H9 (cell line): ENCODE measurements around the gene TH. TPM values are rescaled to one million over a fixed set of nuclear protein-coding genes. Genes with fewer than 3 reads are reported as not detected.

Experiments
- DNase-seq: peaks from one replicate; pipeline ENCODE4 v3.0.0-alpha.2; 2017
- H2AFZ ChIP-seq: one replicate; pipeline ENCODE4 v1.6.1; 2013; ENCODE audit warnings: mild to moderate bottlenecking, low read length, control low read depth, moderate library complexity
- H2AK5ac ChIP-seq: 2 replicates; pipeline ENCODE4 v1.6.1; 2013; ENCODE audit warnings: low read length, control low read depth, mixed read lengths; ENCODE audit not compliant: insufficient read length
- H2BK120ac ChIP-seq: one replicate; pipeline ENCODE4 v1.6.1; 2013; ENCODE audit warnings: low read depth, mild to moderate bottlenecking, low read length, control low read depth, inconsistent platforms; ENCODE audit not compliant: poor library complexity, severe bottlenecking
- H2BK12ac ChIP-seq: 2 replicates; pipeline ENCODE4 v1.6.1; 2013; ENCODE audit warnings: low read length, control low read depth, mixed read lengths, low read depth; ENCODE audit not compliant: insufficient read length
- H2BK15ac ChIP-seq: 2 replicates; pipeline ENCODE4 v1.6.1; 2013; ENCODE audit warnings: low read depth, low read length, control low read depth
- H2BK20ac ChIP-seq: one replicate; pipeline ENCODE4 v1.6.1; 2013; ENCODE audit warnings: low read depth, mild to moderate bottlenecking, low read length, control low read depth, inconsistent platforms; ENCODE audit not compliant: poor library complexity, severe bottlenecking
- H2BK5ac ChIP-seq: 2 replicates; pipeline ENCODE4 v1.6.1; 2013; ENCODE audit warnings: low read length, control low read depth, mixed read lengths; ENCODE audit not compliant: insufficient read length
- H3K14ac ChIP-seq: 2 replicates; pipeline ENCODE4 v1.6.1; 2013; ENCODE audit warnings: low read length, control low read depth; ENCODE audit not compliant: insufficient read depth
- H3K18ac ChIP-seq: 2 replicates; pipeline ENCODE4 v1.6.1; 2013; ENCODE audit warnings: low read depth, mild to moderate bottlenecking, mixed read lengths, low read length, control low read depth; ENCODE audit not compliant: insufficient read length
- H3K23ac ChIP-seq: 2 replicates; pipeline ENCODE4 v1.6.1; 2013; ENCODE audit warnings: low read length, control low read depth, mixed read lengths, low read depth; ENCODE audit not compliant: insufficient read length
- H3K23me2 ChIP-seq: 2 replicates; pipeline ENCODE4 v1.6.1; 2013; ENCODE audit warnings: low read depth, mild to moderate bottlenecking, mixed read lengths, low read length, control low read depth; ENCODE audit not compliant: insufficient read length, poor library complexity, severe bottlenecking
- H3K27ac ChIP-seq: 2 replicates; pipeline ENCODE4 v1.5.1; 2013; ENCODE audit warnings: low read length, control low read depth, mixed read lengths, low read depth; ENCODE audit not compliant: insufficient read length
- H3K27me3 ChIP-seq: 2 replicates; pipeline ENCODE4 v1.6.1; 2013; ENCODE audit warnings: low read length, control low read depth, inconsistent platforms; ENCODE audit not compliant: insufficient read depth
- H3K4ac ChIP-seq: 2 replicates; pipeline ENCODE4 v1.6.1; 2013; ENCODE audit warnings: low read depth, mild to moderate bottlenecking, control low read depth, inconsistent platforms, low read length, moderate library complexity
- H3K4me1 ChIP-seq: 2 replicates; pipeline ENCODE4 v1.6.1; 2013; ENCODE audit warnings: low read length, control low read depth, inconsistent platforms; ENCODE audit not compliant: insufficient read depth
- H3K4me2 ChIP-seq: 2 replicates; pipeline ENCODE4 v1.6.1; 2013; ENCODE audit warnings: low read length, control low read depth, mixed read lengths; ENCODE audit not compliant: insufficient read length, insufficient read depth
- H3K56ac ChIP-seq: 2 replicates; pipeline ENCODE4 v1.6.1; 2013; ENCODE audit warnings: low read depth, mild to moderate bottlenecking, mixed read lengths, low read length, control low read depth; ENCODE audit not compliant: insufficient read length
- H3K79me1 ChIP-seq: 2 replicates; pipeline ENCODE4 v1.6.1; 2013; ENCODE audit warnings: low read depth, mild to moderate bottlenecking, moderate library complexity, low read length, control low read depth, inconsistent platforms; ENCODE audit not compliant: insufficient read depth, poor library complexity, severe bottlenecking
- H3K79me2 ChIP-seq: 2 replicates; pipeline ENCODE4 v1.6.1; 2013; ENCODE audit warnings: low read length, control low read depth, inconsistent platforms; ENCODE audit not compliant: insufficient read depth
- H3K9ac ChIP-seq: 2 replicates; pipeline ENCODE4 v1.6.1; 2013; ENCODE audit warnings: low read length, control low read depth, mixed read lengths; ENCODE audit not compliant: insufficient read length; ENCODE audit errors: extremely low read depth
- H3K9me3 ChIP-seq: one replicate; pipeline ENCODE4 v1.6.1; 2013; ENCODE audit warnings: low read depth, low read length, inconsistent platforms; ENCODE audit not compliant: control insufficient read depth
- H3T11ph ChIP-seq: one replicate; pipeline ENCODE4 v1.6.1; 2013; ENCODE audit warnings: mild to moderate bottlenecking, low read length, control low read depth, inconsistent platforms
- H4K20me1 ChIP-seq: one replicate; pipeline ENCODE4 v1.6.1; 2013; ENCODE audit not compliant: control insufficient read depth, insufficient read length, insufficient read depth
- H4K5ac ChIP-seq: 2 replicates; pipeline ENCODE4 v1.6.1; 2013; ENCODE audit warnings: low read depth, mild to moderate bottlenecking, mixed read lengths, low read length, control low read depth; ENCODE audit not compliant: insufficient read length
- H4K8ac ChIP-seq: replicated peaks from 2 replicates; pipeline ENCODE4 v1.6.1; 2013; ENCODE audit warnings: low read length, control low read depth, mixed read lengths, low read depth; ENCODE audit not compliant: insufficient read length
- H4K91ac ChIP-seq: 2 replicates; pipeline ENCODE4 v1.6.1; 2013; ENCODE audit warnings: low read depth, mild to moderate bottlenecking, moderate library complexity, mixed read lengths, low read length, control low read depth; ENCODE audit not compliant: insufficient read length
- H3K27ac Mint-ChIP-seq, 3 experiments: 2 replicates in 2 of 3; 3 replicates in 1 of 3; pipeline ENCODE4 v1.8.0; 2020 to 2021; ENCODE audit warnings: mixed read lengths in 3 of 3, mild to moderate bottlenecking in 1 of 3, moderate library complexity in 1 of 3
- H3K27me3 Mint-ChIP-seq: 2 replicates; pipeline ENCODE4 v1.8.0; 2021; ENCODE audit warnings: low read depth, mild to moderate bottlenecking, moderate library complexity, mixed read lengths
- H3K36me3 Mint-ChIP-seq, 3 experiments: 2 replicates in 2 of 3; 3 replicates in 1 of 3; pipeline ENCODE4 v1.8.0; 2020 to 2021; ENCODE audit warnings: low read depth in 3 of 3, mixed read lengths in 3 of 3; ENCODE audit not compliant: insufficient read depth in 1 of 3
- H3K4me1 Mint-ChIP-seq, 2 experiments: 2 replicates each; pipeline ENCODE4 v1.8.0; 2020; ENCODE audit warnings: mixed read lengths in 2 of 2
- H3K4me3 Mint-ChIP-seq, 2 experiments: 2 replicates in 1 of 2; 3 replicates in 1 of 2; pipeline ENCODE4 v1.8.0; 2020 to 2021; ENCODE audit warnings: mild to moderate bottlenecking in 2 of 2, mixed read lengths in 2 of 2, moderate library complexity in 1 of 2
- H3K9me3 Mint-ChIP-seq, 2 experiments: 2 replicates in 1 of 2; 3 replicates in 1 of 2; pipeline ENCODE4 v1.8.0; 2020; ENCODE audit warnings: mild to moderate bottlenecking in 2 of 2, mixed read lengths in 2 of 2, moderate library complexity in 1 of 2
- CTCF ChIP-seq: fragments of 200-600 bp; sonication (generic); conservative IDR thresholded peaks from 3 replicates; pipeline ENCODE4 v1.8.0; 2021; ENCODE audit warnings: antibody characterized with exemption, mild to moderate bottlenecking
- WGBS: extraction: QIAGEN DNeasy Blood & Tissue Kit; methylation state at CpG from one replicate; pipeline ENCODE4 v1.1.7; 2013; ENCODE audit warnings: missing lambda C conversion rate, low lambda C conversion rate, mixed read lengths; ENCODE audit not compliant: insufficient read length; ENCODE audit errors: extremely low coverage; 5-methylcytosine and 5-hydroxymethylcytosine counted together
- total RNA-seq: library from RNA; stranded (reverse); gene quantifications from 2 replicates; pipeline ENCODE4 v1.2.1, GENCODE V29; 2021

The TH gene
- total RNA-seq, 1 experiment from 2014 or later, result not detected

DNA sequence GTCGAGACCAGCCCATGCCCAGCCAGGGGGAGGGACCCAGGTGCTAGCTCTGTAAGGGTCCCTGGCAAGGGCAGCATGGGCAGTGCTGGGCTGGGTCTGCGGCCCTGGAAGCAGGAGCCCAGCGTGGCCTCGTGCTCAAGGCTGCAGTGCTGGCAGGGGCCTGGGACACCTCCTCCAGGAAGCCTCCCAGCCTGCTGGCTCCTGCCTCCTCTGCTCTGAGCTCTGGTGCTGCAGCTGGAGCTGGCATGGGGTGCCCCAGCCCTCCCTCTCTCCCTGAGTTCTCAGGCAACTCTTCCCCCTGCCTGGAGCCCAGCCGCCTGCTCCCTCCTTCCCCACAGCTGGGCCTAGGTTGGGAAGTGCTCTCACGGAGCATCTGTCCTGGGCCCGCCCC is 17.4 kb downstream of the TH start:
- Mint-ChIP-seq H3K9me3 (no peaks in the 10 kb centered on the region), H3K4me3 (no peak overlapping the region), H3K27ac (no peak overlapping the region; a peak in 1 of 7 replicates), H3K27me3 (peaks cover 29% of the 10 kb centered on the region), H3K36me3 (no peaks in the 10 kb centered on the region), H3K4me1 (peaks cover 15 to 17% of the 10 kb centered on the region in 2 experiments)
- Histone ChIP-seq H3K4ac (no peak overlapping the region), H3K79me2 (no peaks in the 10 kb centered on the region), H3K14ac (no peak overlapping the region), H3K9me3 (no peaks in the 10 kb centered on the region), H4K5ac (no peak overlapping the region), H2BK12ac (no peak overlapping the region), H2AK5ac (no peak overlapping the region), H3K18ac (no peak overlapping the region), H4K20me1 (no peaks in the 10 kb centered on the region), H3K23me2 (no peaks in the 10 kb centered on the region), H3K4me1 (no peaks in the 10 kb centered on the region), H3T11ph (no peak overlapping the region), H3K4me2 (no peak overlapping the region), H3K56ac (no peak overlapping the region), H4K8ac (no peak overlapping the region), H2BK120ac (no peak overlapping the region), H2BK15ac (no peak overlapping the region), H2AFZ (no peak overlapping the region), H3K27me3 (peaks cover 4% of the 10 kb centered on the region; the same call in 1 of the 2 replicates), H3K79me1 (no peaks in the 10 kb centered on the region), H2BK20ac (no peak overlapping the region), H3K23ac (no peak overlapping the region), H3K27ac (no peak overlapping the region), H4K91ac (no peak overlapping the region), H3K9ac (no peak overlapping the region), H2BK5ac (no peak overlapping the region)
- no peak for TF ChIP-seq CTCF
- DNase-seq, result no peak
- no CpG with 5 or more reads among the region's 7 CpGs for WGBS
